Activated CD4-positive, CD25-positive, alpha-beta regulatory T cell (primary cell): Measurements from ENCODE around the gene LRP10.
"Not testable (repeated sequence)": the region's sequence is repeated elsewhere in the genome, so short reads cannot be mapped to it uniquely, and the experiment has no call there.

ENCODE experiments used
- DNase-seq, 4 experiments: peaks; one replicate each; lab custom pipeline; 2025; lab: John Stamatoyannopoulos, UW

LRP10 gene

DNA sequence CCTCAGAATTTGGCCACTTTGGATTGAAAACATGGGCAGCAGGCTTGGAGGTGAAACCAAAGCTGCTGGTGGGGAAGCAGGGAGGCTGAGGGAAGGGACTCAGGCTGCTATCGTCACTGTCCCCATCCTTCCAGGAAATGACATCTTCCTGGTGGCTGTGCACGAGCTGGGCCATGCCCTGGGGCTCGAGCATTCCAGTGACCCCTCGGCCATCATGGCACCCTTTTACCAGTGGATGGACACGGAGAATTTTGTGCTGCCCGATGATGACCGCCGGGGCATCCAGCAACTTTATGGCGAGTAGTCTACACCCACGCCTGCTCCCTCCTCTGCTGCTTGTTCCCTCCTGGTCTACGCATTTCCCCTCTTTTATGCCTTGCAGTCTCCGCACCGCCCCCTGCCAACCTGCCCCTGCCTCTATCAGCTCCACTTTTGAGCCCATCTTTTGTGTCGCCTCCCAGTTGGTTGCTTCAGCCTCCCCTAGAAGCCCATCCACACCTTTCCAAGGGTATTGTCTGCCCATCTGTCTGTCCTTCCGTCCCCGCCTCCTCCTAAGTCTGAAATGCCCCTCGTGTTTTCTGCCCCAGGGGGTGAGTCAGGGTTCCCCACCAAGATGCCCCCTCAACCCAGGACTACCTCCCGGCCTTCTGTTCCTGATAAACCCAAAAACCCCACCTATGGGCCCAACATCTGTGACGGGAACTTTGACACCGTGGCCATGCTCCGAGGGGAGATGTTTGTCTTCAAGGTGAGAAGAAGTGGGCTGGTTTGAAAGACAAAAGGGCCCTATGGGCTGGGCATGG, 28.2 kb upstream of the LRP10 start:
- no peak for DNase-seq

DNA sequence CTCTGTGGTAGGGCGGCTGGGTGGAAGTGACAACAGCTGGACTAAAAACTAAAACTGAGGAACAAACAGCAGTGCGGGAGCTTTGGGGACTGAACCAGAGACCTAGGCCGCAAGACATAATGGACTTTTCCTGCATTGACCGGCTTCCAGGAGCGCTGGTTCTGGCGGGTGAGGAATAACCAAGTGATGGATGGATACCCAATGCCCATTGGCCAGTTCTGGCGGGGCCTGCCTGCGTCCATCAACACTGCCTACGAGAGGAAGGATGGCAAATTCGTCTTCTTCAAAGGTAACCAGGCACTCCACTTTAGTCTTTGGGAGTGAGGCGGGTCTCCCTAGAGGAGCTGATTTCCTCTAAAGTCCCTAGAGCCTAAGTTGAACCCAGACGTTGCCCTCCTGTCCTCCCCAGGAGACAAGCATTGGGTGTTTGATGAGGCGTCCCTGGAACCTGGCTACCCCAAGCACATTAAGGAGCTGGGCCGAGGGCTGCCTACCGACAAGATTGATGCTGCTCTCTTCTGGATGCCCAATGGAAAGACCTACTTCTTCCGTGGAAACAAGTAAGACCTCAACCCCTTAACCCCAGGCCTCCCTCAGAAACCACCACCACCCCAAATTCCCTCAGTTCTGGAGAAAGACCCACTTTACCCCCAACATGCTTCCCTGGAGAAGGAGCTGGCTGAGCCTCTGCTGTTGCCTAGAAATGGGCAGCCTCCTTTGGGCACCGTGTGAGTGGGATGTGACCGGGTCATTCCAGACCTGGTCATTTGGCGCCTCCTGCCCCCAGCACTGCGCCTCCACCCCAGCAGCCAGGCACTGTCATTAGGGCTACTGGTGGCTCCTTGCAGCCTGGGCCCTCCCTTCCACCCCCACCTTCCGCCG, 27.1 kb upstream of the LRP10 start:
- no peak for DNase-seq

GRCh38 chr14:22845103-22845394, 26.5 kb upstream of the LRP10 start:
- no peak for DNase-seq

DNA sequence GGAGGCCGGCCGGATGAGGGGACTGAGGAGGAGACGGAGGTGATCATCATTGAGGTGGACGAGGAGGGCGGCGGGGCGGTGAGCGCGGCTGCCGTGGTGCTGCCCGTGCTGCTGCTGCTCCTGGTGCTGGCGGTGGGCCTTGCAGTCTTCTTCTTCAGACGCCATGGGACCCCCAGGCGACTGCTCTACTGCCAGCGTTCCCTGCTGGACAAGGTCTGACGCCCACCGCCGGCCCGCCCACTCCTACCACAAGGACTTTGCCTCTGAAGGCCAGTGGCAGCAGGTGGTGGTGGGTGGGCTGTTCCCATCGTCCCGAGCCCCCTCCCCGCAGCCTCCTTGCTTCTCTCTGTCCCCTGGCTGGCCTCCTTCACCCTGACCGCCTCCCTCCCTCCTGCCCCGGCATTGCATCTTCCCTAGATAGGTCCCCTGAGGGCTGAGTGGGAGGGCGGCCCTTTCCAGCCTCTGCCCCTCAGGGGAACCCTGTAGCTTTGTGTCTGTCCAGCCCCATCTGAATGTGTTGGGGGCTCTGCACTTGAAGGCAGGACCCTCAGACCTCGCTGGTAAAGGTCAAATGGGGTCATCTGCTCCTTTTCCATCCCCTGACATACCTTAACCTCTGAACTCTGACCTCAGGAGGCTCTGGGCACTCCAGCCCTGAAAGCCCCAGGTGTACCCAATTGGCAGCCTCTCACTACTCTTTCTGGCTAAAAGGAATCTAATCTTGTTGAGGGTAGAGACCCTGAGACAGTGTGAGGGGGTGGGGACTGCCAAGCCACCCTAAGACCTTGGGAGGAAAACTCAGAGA, 25.5 kb upstream of the LRP10 start:
- no peak for DNase-seq

GRCh38 chr14:22846811-22847307, 24.7 kb upstream of the LRP10 start:
- DNase-seq = no peak

- no peak for DNase-seq
These were observed 23.7 kb upstream of the LRP10 start for GRCh38 chr14:22847661-22848341.

- DNase-seq = no peak
These were observed 23.0 kb upstream of the LRP10 start for GRCh38 chr14:22848351-22849164.

GRCh38 chr14:22849212-22849819, 22.2 kb upstream of the LRP10 start:
- no peak for DNase-seq

GRCh38 chr14:22850944-22851764, 20.4 kb upstream of the LRP10 start:
- DNase-seq = no peak

DNA sequence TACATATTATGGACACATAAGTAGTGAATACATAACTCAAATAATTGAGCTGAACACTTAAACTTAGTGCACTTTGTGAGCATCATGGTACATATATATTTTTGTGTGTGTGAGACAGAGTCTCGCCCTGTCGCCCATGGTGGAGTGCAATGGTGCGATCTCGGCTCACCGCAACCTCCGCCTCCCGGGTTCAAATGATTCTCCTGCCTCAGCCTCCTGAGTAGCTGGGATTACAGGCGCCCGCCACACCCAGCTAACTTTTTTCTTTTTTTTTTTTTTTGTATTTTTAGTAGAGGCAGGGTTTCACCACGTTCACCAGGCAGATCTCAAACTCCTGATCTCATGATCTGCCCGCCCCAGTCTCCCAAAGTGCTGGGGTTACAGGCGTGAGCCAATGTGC, 19.4 kb upstream of the LRP10 start:
- not testable (repeated sequence) for DNase-seq

DNA sequence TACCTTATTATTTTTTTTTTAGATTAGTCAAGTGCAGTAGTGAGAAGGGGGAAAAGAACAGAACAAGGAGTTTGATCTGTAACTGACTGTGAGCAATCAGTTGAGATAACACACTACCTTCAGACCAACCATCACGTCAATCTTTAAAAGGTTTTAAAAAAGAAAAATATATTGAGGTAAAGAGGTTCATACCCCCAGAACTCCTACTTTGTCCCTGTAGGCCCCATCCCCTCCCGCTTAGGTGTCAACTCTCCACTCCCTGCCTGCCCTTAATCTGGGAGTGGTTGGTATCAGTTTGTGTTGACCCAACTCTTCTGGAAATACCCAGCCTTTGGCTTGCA, 19.0 kb upstream of the LRP10 start:
- no peak for DNase-seq

GRCh38 chr14:22852940-22853767, 18.4 kb upstream of the LRP10 start:
- DNase-seq = peak; percentile 72 to 99 (median 86)

DNA sequence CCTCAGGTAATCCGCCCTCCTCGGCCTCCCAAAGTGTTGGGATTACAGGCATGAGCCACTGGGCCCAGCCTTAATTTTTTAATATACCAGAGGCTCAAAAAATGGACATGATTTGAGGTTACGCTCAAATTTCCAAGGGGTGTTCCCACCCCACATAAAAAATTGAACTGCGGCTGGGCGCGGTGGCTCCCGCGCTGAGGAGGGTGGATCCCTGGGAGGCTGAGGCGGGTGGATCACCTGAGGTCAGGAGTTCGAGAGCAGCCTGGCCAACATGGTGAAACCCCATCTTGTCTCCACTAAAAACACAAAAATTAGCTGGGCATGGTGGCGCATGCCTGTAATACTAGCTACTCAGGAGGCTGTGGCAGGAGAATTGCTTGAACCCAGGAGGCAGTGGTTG, 17.2 kb upstream of the LRP10 start:
- not testable (repeated sequence) for DNase-seq

DNA sequence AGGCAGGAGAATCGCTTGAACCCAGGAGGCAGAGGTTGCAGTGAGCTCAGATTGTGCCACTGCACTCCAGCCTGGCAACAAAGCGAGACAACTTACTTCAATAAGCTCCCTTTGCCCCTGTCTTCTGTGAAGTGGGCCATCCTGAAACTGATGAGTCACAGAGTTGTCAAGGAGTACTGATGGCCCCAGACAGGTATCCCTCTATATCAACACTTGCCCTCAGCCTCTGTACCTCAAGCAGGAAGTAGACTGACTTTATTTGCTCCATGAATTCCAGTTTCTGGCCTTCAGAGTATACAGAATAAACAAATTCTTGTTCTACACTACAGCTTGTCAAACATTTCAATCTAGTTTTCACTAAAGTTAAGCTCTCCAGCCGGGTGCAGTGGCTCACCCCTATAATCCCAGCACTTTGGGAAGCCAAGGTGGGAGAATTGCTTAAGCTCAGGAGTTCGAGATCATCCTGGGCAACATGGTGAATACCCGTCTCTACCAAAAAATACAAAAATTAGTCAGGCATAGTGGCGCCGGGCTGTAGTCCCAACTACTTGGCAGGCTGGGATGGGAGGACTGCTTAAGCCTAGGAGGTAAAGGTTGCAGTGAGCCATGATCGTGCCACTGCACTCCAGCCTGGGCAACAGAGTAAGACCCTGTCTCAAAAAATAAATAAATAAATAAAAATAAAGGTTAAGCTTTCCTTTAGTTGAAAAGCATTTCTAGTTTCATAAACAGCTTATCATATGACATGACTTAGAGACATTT, 16.4 kb upstream of the LRP10 start:
- no peak for DNase-seq

- no peak for DNase-seq
These were observed 15.1 kb upstream of the LRP10 start for GRCh38 chr14:22856428-22856827.

DNA sequence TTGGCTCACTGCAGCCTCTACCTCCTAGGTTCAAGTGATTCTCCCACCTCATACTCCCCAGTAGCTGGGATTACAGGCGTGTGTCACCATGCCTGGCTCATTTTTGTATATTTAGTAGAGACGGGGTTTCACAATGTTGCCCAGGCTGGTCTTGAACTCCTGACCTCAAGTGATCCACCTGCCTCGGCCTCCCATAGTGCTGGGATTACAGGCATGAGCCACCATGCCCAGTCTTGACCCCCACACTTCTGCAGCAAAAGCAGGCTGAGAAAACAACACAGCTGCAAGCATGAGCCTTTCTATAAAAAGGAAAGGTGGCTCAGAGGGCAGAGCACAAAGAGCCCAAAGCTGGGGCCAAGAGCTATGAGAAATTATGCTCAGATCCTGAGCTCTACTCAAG, 11.2 kb upstream of the LRP10 start:
- not testable (repeated sequence) for DNase-seq

GRCh38 chr14:22861651-22862050, 9.9 kb upstream of the LRP10 start:
- DNase-seq = no peak

- DNase-seq = no peak
These were observed 6.6 kb upstream of the LRP10 start for GRCh38 chr14:22864979-22865378.
